GM12865 (cell line): Measurements from ENCODE around the gene KDM5B.

Experiments
- DNase-seq: peaks from one replicate; pipeline ENCODE4 v3.0.0; 2010; ENCODE audit warnings: low read depth
- H3K4me3 ChIP-seq: 2 replicates; pipeline ENCODE4 v1.5.1; 2011; ENCODE audit warnings: mild to moderate bottlenecking, low read depth, low read length, control low read depth
- CTCF ChIP-seq: IDR thresholded peaks from 2 replicates; pipeline ENCODE4 v1.5.1; 2011; ENCODE audit warnings: low read length, control low read depth, low read depth, inconsistent platforms; ENCODE audit not compliant: insufficient read depth; ENCODE audit errors: missing control alignments

The KDM5B gene

GRCh38 chr1:202791077-202791747 is 17.0 kb downstream of the KDM5B start:
- DNase-seq: no peak
- H3K4me3 ChIP-seq: no peak overlapping the region
- TF ChIP-seq CTCF: no peak

- no peak for TF ChIP-seq CTCF
- no peak overlapping the region for H3K4me3 ChIP-seq
- no peak for DNase-seq
Observed at GRCh38 chr1:202788800-202789199, 19.4 kb downstream of the KDM5B start.

- no peak overlapping the region for H3K4me3 ChIP-seq
- TF ChIP-seq CTCF: no peak
- DNase-seq: no peak
Observed at GRCh38 chr1:202786804-202787203, 21.4 kb downstream of the KDM5B start.

GRCh38 chr1:202781180-202781579 is 27.0 kb downstream of the KDM5B start:
- DNase-seq: no peak
- TF ChIP-seq CTCF: no peak
- no peak overlapping the region for H3K4me3 ChIP-seq

- DNase-seq: no peak
- no peak overlapping the region for H3K4me3 ChIP-seq
Observed at GRCh38 chr1:202770135-202770534, 38.1 kb downstream of the KDM5B start.

GRCh38 chr1:202765721-202766120 is 42.5 kb downstream of the KDM5B start:
- no peak overlapping the region for H3K4me3 ChIP-seq
- no peak for DNase-seq
- TF ChIP-seq CTCF: no peak

More at GRCh38 chr1:202770135-202770534, 38.1 kb downstream of the KDM5B start:
- no peak for TF ChIP-seq CTCF

- H3K4me3 ChIP-seq: no peak overlapping the region
- no peak for DNase-seq
- no peak for TF ChIP-seq CTCF
Observed at GRCh38 chr1:202762019-202762418, 46.2 kb downstream of the KDM5B start.
